Adipose tissue (tissue), 3 donors: ENCODE measurements around the gene MED27. TPM values are rescaled to one million over a fixed set of nuclear protein-coding genes. Genes with fewer than 3 reads are reported as not detected.
"Not testable (repeated sequence)": the region's sequence is repeated elsewhere in the genome, so short reads cannot be mapped to it uniquely, and the experiment has no call there.

Experiments used
- H3K27ac ChIP-seq: one replicate; pipeline ENCODE4 v1.5.1; 2013; ENCODE audit warnings: low read depth, low read length
- WGBS, 3 donors: extraction: QIAGEN DNeasy Blood & Tissue Kit; methylation state at CpG; one replicate each; pipeline ENCODE4 v1.1.7; 2013; 5-methylcytosine and 5-hydroxymethylcytosine counted together
- polyA plus RNA-seq, 3 donors: library from polyadenylated mRNA; stranded (reverse); fragments of 200-250 nt; gene quantifications; one replicate each; pipeline ENCODE4 v1.2.3, GENCODE V29; 2013
- donor health status: healthy with polysubstance abuse.
- donor health status: Bipolar disorder and iron deficiency.
- donor health status: healthy.

Gene MED27
- polyA plus RNA-seq, 3 donors, result 6.7 to 15.3 (median 13.0) TPM

DNA sequence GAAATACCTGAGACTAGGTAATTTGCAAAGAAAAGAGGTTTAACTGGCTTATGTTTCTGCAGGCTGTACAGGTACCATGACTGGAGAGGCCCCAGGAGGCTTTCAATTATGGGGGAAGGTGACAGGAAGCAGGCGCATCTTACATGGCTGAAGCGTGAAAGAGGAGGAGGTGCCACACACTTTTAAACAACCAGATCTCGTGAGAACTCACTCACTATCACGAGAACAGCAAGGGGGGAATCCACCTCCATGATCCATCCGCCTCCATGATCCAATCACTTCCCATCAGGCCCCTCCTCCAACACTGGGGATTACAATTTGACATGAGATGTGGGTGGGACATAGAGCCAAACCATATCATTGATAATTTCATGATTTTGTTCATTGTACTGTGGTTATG, 2.5 kb upstream of the MED27 start:
- no peak overlapping the region for H3K27ac ChIP-seq
- WGBS, 3 donors, result 57 to 68% (median 57%) methylated on average over 5 of the region's 5 CpGs

GRCh38 chr9:132078699-132079356, 839 bp downstream of the MED27 start:
- whole genome bisulfite sequencing, 3 donors, result 3 to 5% (median 4%) methylated on average over 12 of the region's 12 CpGs
- H3K27ac ChIP-seq, result no peak overlapping the region

- WGBS, 3 donors, result 38 to 59% (median 49%) methylated on average over 10 of the region's 10 CpGs
- no peak overlapping the region for H3K27ac ChIP-seq
These were observed 1.6 kb downstream of the MED27 start for GRCh38 chr9:132077881-132078698.

DNA sequence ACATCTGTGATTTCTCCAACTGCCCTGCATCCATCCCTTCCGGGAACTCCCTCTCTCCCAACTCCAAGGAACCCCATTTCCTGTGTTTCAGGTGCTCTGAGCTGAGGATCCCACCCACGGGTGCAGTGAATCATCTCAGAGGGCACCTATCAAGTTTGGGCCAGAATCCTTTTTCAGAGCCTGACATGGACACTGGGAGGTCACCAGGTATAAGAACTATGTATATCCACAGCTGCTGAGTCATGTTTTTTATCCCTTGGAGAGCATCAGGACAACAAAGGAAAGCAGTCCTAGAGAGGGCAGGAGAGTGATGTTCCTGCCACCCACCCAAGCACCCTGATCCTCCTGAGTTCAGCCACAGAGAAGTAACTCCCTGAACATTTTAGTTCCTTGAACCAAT, 3.8 kb downstream of the MED27 start:
- WGBS, 3 donors, result 82 to 85% (median 84%) methylated on average over 2 of the region's 2 CpGs
- no peak overlapping the region for H3K27ac ChIP-seq

DNA sequence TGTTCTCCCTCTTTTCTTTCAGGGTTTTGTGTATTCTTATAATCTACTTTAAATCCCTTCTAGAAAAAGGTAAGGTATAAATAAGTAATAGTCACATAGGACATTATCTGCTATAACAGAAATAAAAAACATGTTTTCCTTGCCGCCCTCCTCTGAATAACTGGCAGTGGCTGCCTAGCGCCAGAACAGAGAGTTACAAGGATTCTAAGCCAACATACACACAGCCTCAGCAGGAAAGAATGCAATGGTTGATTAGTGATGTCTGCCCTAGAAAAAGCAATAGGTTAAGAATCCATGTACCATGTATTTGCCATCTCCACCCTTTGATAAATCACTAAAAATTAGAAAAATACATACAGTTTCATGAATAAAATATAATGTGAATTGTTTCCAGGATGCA, 4.9 kb downstream of the MED27 start:
- 90 to 94% (median 90%) methylated on average over 2 of the region's 2 CpGs for WGBS, 3 donors
- H3K27ac ChIP-seq, result no peak overlapping the region

GRCh38 chr9:132071847-132072507, 7.7 kb downstream of the MED27 start:
- no peak overlapping the region for H3K27ac ChIP-seq
- WGBS, 3 donors, result 97 to 98% (median 97%) methylated on average over 16 of the region's 16 CpGs

GRCh38 chr9:132069046-132069898, 10.4 kb downstream of the MED27 start:
- no peak overlapping the region for H3K27ac ChIP-seq
- WGBS, 3 donors, result 77 to 85% (median 80%) methylated on average over 9 of the region's 9 CpGs

DNA sequence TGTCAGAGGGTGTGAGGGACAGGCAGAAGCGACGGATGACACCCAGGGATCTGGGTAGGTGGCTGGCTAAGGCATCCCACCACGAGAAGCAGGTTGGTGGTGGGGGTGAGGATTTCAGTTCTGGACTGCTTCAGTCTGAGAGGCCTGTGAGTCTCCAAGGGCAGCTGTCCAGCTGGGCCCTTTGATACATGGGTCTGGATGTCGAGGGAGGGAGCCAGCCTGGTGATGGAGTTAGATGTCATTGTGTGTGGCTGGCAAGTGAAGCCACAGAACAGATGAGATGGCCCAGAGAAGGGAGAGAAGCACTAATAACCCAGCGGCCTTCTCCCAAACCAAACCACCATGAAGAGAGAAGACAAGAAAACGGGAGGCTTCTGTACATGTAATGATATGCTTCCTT, 11.1 kb downstream of the MED27 start:
- no peak overlapping the region for H3K27ac ChIP-seq
- 84 to 90% (median 88%) methylated on average over 6 of the region's 6 CpGs for WGBS, 3 donors

DNA sequence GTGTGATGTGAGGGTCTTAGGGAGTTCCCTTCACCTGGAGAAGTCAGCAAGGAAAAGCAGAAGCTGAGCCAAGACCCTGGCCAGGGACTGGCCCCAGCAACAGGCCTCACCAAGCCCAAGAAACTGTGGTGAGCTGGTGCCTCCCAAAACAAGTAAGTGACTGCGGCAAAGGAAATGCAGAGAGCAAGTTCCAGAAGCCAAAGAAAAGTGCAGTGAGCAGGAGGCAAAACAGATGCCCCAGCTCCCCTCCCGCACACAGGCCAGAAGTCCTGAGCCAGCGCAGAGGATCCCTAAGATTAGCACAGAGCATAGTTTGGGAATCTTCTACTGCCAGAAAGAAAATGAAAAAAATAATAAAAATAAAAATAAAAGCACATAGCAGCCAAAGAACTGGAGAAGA, 13.2 kb downstream of the MED27 start:
- no peak overlapping the region for H3K27ac ChIP-seq
- 91 to 97% (median 93%) methylated on average over 3 of the region's 3 CpGs for WGBS, 3 donors

DNA sequence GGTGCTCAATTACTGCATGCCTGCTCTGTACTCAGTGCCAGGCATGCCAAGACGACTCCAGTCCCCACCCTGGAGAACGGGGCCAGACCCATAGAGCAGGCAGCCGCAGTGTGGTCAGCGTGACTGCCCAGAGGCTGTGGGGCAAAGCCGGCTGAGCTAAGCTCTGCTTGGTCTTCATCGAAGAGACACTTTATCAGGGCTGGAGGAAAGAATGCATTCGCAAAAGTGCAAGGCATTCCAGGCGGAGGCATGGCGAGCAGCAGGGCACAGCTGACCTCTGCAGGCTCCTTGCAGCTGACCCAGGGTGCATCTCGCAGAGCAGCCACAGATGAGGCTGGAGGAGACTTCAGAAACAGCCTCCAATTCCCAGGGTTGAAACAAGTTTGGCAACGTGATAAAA, 13.6 kb downstream of the MED27 start:
- no peak overlapping the region for H3K27ac ChIP-seq
- WGBS, 3 donors, result 88 to 92% (median 91%) methylated on average over 11 of the region's 11 CpGs

GRCh38 chr9:132063281-132063680, 16.4 kb downstream of the MED27 start:
- H3K27ac ChIP-seq, result no peak overlapping the region
- 60 to 76% (median 66%) methylated on average over 6 of the region's 6 CpGs for WGBS, 3 donors

DNA sequence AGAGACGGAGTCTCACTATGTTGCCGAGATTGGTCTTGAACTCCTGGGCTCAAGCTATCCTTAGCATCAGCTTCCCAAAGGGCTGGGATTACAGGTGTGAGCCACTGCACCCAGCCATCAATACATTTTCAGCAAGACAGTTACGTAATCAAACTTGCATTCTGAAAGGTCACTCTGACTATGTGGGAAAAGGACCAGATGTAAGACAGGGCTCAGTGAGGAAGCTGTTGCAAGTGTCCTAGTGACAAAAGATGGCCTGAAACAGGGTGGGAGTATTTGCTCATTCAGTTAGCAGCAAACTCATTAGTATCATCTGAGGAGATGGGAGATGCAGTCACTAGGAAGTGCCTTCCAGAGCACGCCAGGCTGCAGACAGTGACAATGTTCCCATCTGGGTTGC, 16.9 kb downstream of the MED27 start:
- 92 to 96% (median 95%) methylated on average over 4 of the region's 4 CpGs for WGBS, 3 donors
- no peak overlapping the region for H3K27ac ChIP-seq

DNA sequence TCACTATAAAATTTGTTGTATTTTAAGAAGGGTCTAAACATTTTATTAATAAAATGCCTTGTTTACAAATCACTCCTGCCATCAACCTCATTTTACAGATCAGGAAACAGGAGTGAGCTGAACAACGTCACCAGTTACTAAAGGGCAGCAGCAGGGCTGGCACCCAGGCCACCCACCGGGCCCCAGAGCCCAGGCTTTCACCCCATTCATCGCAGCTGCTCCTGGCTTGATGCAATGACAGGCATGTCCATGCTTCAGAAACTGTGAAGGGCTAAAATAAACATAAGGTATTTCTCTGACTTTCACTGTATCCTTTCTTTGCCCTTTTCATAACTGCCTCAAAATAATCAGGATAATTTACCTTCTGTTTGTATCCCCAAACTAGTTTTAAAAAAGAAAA, 18.1 kb downstream of the MED27 start:
- 86 to 87% (median 86%) methylated on average over 3 of the region's 3 CpGs for whole genome bisulfite sequencing, 3 donors
- no peak overlapping the region for H3K27ac ChIP-seq

- H3K27ac ChIP-seq, result no peak overlapping the region
- 88 to 97% (median 93%) methylated on average over 8 of the region's 8 CpGs for WGBS, 3 donors
These were observed 20.3 kb downstream of the MED27 start for GRCh38 chr9:132059361-132059760.

GRCh38 chr9:132058226-132058625, 21.4 kb downstream of the MED27 start:
- not testable (repeated sequence) for H3K27ac ChIP-seq
- 80 to 88% (median 81%) methylated on average over 6 of the region's 6 CpGs for WGBS, 3 donors

GRCh38 chr9:132056717-132057560, 22.7 kb downstream of the MED27 start:
- H3K27ac ChIP-seq, result no peak overlapping the region
- WGBS, 3 donors, result 89 to 95% (median 93%) methylated on average over 11 of the region's 11 CpGs

- 82 to 95% (median 90%) methylated on average over 3 of the region's 3 CpGs for WGBS, 3 donors
- H3K27ac ChIP-seq, result no peak overlapping the region
These were observed 23.9 kb downstream of the MED27 start for GRCh38 chr9:132055756-132056155.

GRCh38 chr9:132054024-132054423, 25.6 kb downstream of the MED27 start:
- H3K27ac ChIP-seq, result no peak overlapping the region
- 89 to 95% (median 94%) methylated on average over 11 of the region's 11 CpGs for WGBS, 3 donors
